Smooth muscle cell (in vitro differentiated cells): ENCODE results near the gene DNAH8. TPM values are rescaled to one million over a fixed set of nuclear protein-coding genes. Genes with fewer than 3 reads are reported as not detected.
"Not testable (repeated sequence)": the region's sequence is repeated elsewhere in the genome, so short reads cannot be mapped to it uniquely, and the experiment has no call there.

Source experiments
- DNase-seq: peaks from one replicate; lab custom pipeline; 2025; ENCODE audit not compliant: unreplicated experiment; lab: John Stamatoyannopoulos, UW
- H2AFZ ChIP-seq: fragments of 200-600 bp; sonication (generic); 2 replicates; pipeline ENCODE4 v1.6.0; 2016; ENCODE audit warnings: antibody characterized with exemption, low read depth, mild to moderate bottlenecking
- H3F3A ChIP-seq: fragments of 200-600 bp; sonication (generic); 2 replicates; pipeline ENCODE4 v1.6.0; 2017; ENCODE audit warnings: antibody characterized with exemption, low read depth
- H3K27ac ChIP-seq: fragments of 200-600 bp; sonication (generic); 2 replicates; pipeline ENCODE4 v1.5.1; 2016; ENCODE audit warnings: low read depth, mild to moderate bottlenecking
- H3K27me3 ChIP-seq: fragments of 200-600 bp; sonication (generic); 2 replicates; pipeline ENCODE4 v1.6.1; 2016; ENCODE audit warnings: low read depth, mild to moderate bottlenecking
- H3K36me3 ChIP-seq: fragments of 200-600 bp; sonication (generic); 2 replicates; pipeline ENCODE4 v1.5.1; 2016; ENCODE audit warnings: low read depth
- H3K4me1 ChIP-seq: fragments of 200-600 bp; sonication (generic); 2 replicates; pipeline ENCODE4 v1.5.1; 2016; ENCODE audit warnings: low read depth
- H3K4me2 ChIP-seq: fragments of 200-600 bp; sonication (generic); 2 replicates; pipeline ENCODE4 v1.6.0; 2016; ENCODE audit warnings: mild to moderate bottlenecking
- H3K4me3 ChIP-seq: fragments of 200-600 bp; sonication (generic); 2 replicates; pipeline ENCODE4 v1.5.1; 2016; ENCODE audit warnings: mild to moderate bottlenecking
- H3K79me2 ChIP-seq: fragments of 200-600 bp; sonication (generic); 2 replicates; pipeline ENCODE4 v1.6.0; 2016; ENCODE audit warnings: low read depth, mild to moderate bottlenecking
- H3K9ac ChIP-seq: fragments of 200-600 bp; sonication (generic); 2 replicates; pipeline ENCODE4 v1.6.0; 2016; ENCODE audit warnings: low read depth
- H3K9me3 ChIP-seq: fragments of 200-600 bp; sonication (generic); replicated peaks from 2 replicates; pipeline ENCODE4 v1.5.1; 2016; ENCODE audit warnings: low read depth
- H4K20me1 ChIP-seq: fragments of 200-600 bp; sonication (generic); 2 replicates; pipeline ENCODE4 v1.6.0; 2016; ENCODE audit warnings: low read depth
- WGBS: methylation state at CpG from one replicate; pipeline ENCODE4 v1.1.7; 2016; ENCODE audit warnings: low lambda C conversion rate; 5-methylcytosine and 5-hydroxymethylcytosine counted together
- polyA plus RNA-seq: library from polyadenylated mRNA; unstranded; fragments of >200 nt; fragmentation: Nextera tagmentation; extraction: Ambion mirVana; gene quantifications from 2 replicates; pipeline ENCODE4 v1.2.1, GENCODE V29; 2016
- total RNA-seq: library from RNA; depleted of rRNA; stranded (reverse); fragments of >200 nt; gene quantifications from 2 replicates; pipeline ENCODE4 v1.2.3, GENCODE V29; 2014
- TF ChIP-seq, protein P1 (sequence below): fragments of 200-600 bp; sonication (generic); IDR thresholded peaks from 2 replicates; pipeline ENCODE4 v1.5.1; 2017; ENCODE audit warnings: borderline replicate concordance, mild to moderate bottlenecking, antibody characterized with exemption; ENCODE audit not compliant: insufficient read depth, poor library complexity, severe bottlenecking

The DNAH8 gene
- total and polyA plus RNA-seq, 2 experiments from 2014 or later = not detected

GRCh38 chr6:38867726-38868125 is 152.6 kb downstream of the DNAH8 start:
- Histone ChIP-seq H2AFZ (no peak overlapping the region), H3K27me3 (peaks cover 3% of the 10 kb centered on the region), H3K4me1 (no peaks in the 10 kb centered on the region), H3K9ac (no peak overlapping the region), H3K36me3 (no peaks in the 10 kb centered on the region), H3K4me2 (no peak overlapping the region), H3K27ac (no peak overlapping the region), H4K20me1 (no peaks in the 10 kb centered on the region), H3K9me3 (no peaks in the 10 kb centered on the region), H3K79me2 (no peaks in the 10 kb centered on the region), H3K4me3 (no peak overlapping the region), H3F3A (no peaks in the 10 kb centered on the region)
- WGBS = 91% methylated on average over 2 of the region's 2 CpGs
- DNase-seq = no peak
- TF ChIP-seq, protein P1, sequence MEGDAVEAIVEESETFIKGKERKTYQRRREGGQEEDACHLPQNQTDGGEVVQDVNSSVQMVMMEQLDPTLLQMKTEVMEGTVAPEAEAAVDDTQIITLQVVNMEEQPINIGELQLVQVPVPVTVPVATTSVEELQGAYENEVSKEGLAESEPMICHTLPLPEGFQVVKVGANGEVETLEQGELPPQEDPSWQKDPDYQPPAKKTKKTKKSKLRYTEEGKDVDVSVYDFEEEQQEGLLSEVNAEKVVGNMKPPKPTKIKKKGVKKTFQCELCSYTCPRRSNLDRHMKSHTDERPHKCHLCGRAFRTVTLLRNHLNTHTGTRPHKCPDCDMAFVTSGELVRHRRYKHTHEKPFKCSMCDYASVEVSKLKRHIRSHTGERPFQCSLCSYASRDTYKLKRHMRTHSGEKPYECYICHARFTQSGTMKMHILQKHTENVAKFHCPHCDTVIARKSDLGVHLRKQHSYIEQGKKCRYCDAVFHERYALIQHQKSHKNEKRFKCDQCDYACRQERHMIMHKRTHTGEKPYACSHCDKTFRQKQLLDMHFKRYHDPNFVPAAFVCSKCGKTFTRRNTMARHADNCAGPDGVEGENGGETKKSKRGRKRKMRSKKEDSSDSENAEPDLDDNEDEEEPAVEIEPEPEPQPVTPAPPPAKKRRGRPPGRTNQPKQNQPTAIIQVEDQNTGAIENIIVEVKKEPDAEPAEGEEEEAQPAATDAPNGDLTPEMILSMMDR = no peak

DNA sequence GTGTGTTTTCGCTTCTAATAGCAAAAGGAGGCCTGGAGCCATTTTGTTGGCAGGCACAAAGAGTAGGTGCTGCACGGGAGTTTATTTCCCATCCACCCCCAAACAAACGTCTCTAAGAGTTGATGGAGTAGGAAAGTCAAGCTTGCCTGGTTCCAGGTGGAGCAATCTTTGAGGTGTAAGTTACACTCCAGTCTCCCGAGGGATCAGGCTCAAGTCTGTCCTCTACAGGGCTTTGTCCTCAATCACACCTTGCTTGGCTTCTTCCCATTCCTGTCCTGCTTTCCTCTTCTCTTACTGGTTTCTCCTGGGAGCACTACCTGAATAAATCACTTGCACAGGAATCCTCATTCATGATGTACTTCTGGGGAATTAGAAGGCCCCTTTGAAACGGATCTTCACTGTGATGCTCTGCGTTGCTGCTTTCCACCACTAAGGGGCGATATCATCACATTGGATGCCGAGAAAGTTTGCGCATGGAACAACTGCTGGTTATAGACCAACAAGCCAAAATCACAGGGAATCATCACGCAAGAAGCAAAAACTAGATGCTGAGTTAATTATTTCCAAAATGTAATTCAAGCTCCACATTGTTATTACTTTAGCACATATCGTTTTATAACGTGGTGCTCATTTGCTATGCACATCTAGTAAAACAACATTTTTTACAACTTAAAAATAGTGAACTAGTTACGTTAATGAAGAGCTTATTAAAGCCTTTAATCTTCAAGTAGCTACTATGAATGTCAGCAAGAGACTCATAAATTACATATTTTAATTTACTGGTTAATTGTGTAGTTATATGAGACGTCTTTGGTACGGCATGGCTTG is 156.8 kb downstream of the DNAH8 start:
- no peaks in the 10 kb centered on the region for H4K20me1 ChIP-seq
- H3F3A ChIP-seq = no peaks in the 10 kb centered on the region
- no peaks in the 10 kb centered on the region for H3K79me2 ChIP-seq
- peak; percentile 7 for DNase-seq
- no peak overlapping the region for H3K4me3 ChIP-seq
- no peaks in the 10 kb centered on the region for H3K36me3 ChIP-seq
- no peak overlapping the region for H3K4me2 ChIP-seq
- H2AFZ ChIP-seq = no peak overlapping the region
- TF ChIP-seq, protein P1 = peak; percentile 90
- no peaks in the 10 kb centered on the region for H3K9me3 ChIP-seq
- H3K27me3 ChIP-seq = peaks cover under 1% of the 10 kb centered on the region
- 37% methylated on average over 15 of the region's 15 CpGs for WGBS
- no peak overlapping the region for H3K27ac ChIP-seq
- H3K4me1 ChIP-seq = no peaks in the 10 kb centered on the region
- H3K9ac ChIP-seq = no peak overlapping the region

GRCh38 chr6:38873001-38873400 is 157.9 kb downstream of the DNAH8 start:
- Histone ChIP-seq H3K9ac (no peak overlapping the region), H3K4me1 (no peaks in the 10 kb centered on the region), H3K36me3 (no peaks in the 10 kb centered on the region), H3K27ac (no peak overlapping the region), H3K4me3 (no peak overlapping the region), H2AFZ (no peak overlapping the region), H4K20me1 (no peaks in the 10 kb centered on the region), H3K9me3 (no peaks in the 10 kb centered on the region), H3F3A (no peaks in the 10 kb centered on the region), H3K27me3 (no peaks in the 10 kb centered on the region), H3K4me2 (no peak overlapping the region), H3K79me2 (no peaks in the 10 kb centered on the region)
- no peak for DNase-seq
- 77% methylated on average over 6 of the region's 6 CpGs for WGBS
- TF ChIP-seq, protein P1 = no peak

DNA sequence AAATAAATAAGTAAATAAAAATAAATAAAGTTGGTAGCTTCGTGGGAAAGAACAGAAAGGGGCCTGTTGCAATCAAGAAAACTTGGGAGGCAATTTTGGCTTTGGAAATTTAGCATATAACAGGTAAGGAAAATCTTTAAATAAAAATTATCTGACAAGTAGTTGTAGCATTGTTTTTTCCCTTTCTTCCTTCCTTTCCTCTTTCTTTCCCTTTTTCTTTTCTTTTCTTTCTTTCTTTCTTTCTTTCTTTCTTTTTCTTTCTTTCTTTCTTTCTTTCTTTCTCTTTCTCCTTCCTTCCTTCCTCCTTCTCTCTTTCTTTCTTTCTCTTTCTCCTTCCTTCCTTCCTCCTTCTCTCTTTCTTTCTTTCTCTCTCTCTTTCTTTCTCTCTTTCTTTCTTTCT is 158.7 kb downstream of the DNAH8 start:
- not testable (repeated sequence) for H3K4me2 ChIP-seq, DNase-seq, H3K9me3 ChIP-seq, H3K9ac ChIP-seq, H3K27ac ChIP-seq, H4K20me1 ChIP-seq, H3K4me3 ChIP-seq, H3K36me3 ChIP-seq, H3K4me1 ChIP-seq, H3F3A ChIP-seq, H3K79me2 ChIP-seq, H3K27me3 ChIP-seq, H2AFZ ChIP-seq
- 89% methylated on average over 1 of the region's 1 CpG for WGBS
